Amygdala (tissue), 56 donors: ENCODE results near the gene SLC16A1.
"Not testable (repeated sequence)": the region's sequence is repeated elsewhere in the genome, so short reads cannot be mapped to it uniquely, and the experiment has no call there.

ENCODE experiments used
- DNase-seq, 56 donors: peaks; one replicate each; lab custom pipeline; 2025; lab: John Stamatoyannopoulos, UW

SLC16A1 gene

GRCh38 chr1:112973788-112974187, 17.8 kb upstream of the SLC16A1 start:
- no peak for DNase-seq

DNA sequence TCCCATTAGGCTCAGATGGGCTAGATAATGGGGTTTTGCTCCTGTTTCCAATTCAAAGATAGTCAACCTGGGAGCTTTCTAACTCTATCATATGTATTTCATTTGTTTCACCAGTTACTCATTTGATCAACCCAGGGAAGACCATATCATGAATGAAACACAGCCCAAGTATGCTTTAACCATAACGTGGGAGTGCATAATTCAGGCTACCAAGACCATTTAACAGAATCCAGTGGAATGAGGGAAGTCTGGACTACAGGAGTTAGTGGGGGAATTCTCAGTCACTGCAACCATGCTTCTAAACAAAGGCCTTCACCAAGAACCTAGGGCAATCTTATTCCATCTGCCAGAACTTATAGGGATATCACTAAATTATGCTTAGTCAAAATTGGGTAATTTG, 15.0 kb upstream of the SLC16A1 start:
- DNase-seq, result no peak

DNA sequence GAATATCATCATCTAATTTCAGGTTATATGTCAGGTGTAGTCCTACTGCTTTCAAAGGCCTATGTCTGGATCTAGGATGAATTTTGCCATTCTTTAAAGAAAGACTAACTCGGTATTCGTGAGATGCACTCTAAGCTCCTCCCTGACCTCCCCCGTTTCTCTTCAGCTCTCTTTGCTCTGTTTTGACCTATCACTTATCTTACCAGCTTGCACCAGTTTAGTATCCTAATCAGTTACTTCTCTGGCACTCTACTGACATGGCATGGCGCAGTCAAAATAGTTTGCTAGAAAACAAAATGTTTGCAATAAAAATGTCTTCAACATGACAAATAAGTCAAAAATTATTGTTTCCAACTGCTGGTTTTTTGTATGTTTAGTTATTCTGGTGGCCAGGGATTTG, 8.4 kb upstream of the SLC16A1 start:
- no peak for DNase-seq

GRCh38 chr1:112961072-112961471, 5.1 kb upstream of the SLC16A1 start:
- DNase-seq, result no peak

DNA sequence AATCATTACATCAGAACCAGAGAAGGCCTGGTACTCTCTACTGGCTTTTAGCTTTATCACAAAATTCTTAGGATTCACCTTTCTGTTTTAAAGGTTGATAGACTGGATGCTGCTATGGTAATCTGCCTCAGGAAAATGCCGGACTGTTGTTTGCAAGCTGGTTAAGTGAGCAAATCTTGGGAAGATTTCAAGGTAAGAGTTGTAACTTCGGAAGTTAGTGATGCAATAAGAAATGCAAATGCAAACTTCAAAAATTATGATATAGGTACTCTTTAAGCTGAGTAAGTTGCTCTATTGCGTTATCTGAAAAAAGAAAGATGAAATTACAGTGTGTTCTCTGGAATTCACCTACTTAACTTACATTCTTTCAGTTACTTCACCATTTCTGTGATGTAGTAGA, 4.4 kb upstream of the SLC16A1 start:
- DNase-seq, result no peak

DNA sequence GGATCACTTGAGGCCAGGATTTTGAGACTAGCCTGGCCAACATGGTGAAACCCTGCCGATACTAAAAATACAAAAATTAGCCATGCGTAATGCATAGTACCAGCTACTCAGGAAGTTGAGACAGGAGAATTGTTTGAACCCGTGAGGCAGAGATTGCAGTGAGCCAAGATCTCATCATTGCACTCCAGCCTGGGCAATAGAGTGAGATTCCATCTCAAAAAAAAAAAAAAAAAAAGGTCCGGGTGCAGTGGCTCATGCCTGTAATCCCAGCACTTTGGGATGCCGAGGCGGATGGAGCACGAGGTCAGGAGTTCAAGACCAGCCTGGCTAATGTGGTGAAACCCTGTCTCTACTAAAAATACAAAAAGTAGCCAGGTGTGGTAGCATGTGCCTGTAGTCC, 2.2 kb upstream of the SLC16A1 start:
- DNase-seq, result not testable (repeated sequence)

GRCh38 chr1:112957133-112957812, 1.3 kb upstream of the SLC16A1 start:
- peak in 18 of 56 donors; percentile 1 to 45 (median 18) for DNase-seq

DNA sequence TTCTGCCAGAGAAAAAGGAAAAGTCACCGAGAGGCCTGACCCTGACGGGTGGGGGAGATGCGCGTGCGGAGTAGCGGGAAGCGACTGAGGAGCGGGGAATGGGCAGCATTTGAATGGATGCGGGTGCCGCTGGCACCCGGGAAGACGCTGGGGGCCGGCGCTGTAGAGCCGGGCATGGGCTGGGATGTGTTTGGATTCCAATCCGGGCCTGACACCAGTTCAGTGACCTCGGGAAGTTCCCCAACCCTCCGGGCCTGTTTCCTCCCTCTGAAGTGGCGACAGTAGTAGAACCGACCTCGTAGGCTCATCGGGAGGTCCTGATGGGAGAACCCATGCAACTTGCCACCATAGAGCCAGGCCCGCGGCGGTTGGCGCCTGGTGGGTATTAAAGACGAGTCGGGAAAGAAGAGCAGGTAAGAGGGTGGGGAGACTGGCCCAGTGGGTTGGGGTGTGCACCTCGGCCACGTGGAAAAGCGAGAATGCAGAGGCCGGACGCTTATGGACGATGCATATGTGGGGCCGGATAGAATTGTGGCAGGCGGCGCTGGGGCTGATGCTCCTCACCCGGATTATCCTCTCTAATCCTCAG, 642 bp upstream of the SLC16A1 start:
- peak in 24 of 56 donors; percentile 26 to 82 (median 54) for DNase-seq

DNA sequence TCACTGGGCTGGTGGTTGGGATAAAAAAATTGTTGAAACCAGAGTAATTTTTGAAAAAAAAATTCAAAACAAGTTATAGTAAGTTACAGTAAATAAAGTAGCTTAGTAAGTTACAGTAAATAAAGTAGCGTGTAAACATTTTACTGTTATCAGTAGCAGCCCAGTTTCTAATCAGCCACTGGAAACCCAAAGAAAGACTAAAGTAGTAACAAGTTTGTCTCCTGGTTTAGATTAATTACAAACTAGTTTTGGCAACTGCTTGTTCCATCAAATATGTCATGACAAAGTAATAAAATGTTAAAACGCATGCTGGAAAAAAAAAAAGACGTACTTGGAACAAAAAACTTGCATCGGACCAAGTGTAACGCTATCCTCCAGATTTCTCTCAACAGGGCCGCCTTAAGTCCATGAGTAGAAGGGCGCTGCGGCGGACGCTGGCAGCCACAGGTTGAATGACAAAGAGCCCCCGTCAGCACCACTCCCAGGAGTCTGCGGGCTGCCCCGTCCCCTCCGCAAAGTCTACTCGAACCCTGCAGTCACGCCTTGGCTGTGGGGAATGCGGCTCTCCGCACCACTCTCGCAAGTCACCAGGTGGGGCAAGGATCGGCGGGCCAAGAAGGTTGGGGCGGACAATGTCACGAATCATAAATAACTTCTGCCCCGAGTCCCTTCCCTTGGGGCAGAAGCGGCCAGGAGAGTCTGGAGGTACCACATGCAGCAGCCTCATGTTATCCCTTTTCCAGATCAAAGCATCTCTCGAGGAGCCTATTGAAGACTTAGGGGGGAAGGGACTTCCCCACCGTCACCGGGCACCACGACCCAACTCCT, 837 bp downstream of the SLC16A1 start:
- peak in 29 of 56 donors; percentile 14 to 70 (median 40) for DNase-seq

DNA sequence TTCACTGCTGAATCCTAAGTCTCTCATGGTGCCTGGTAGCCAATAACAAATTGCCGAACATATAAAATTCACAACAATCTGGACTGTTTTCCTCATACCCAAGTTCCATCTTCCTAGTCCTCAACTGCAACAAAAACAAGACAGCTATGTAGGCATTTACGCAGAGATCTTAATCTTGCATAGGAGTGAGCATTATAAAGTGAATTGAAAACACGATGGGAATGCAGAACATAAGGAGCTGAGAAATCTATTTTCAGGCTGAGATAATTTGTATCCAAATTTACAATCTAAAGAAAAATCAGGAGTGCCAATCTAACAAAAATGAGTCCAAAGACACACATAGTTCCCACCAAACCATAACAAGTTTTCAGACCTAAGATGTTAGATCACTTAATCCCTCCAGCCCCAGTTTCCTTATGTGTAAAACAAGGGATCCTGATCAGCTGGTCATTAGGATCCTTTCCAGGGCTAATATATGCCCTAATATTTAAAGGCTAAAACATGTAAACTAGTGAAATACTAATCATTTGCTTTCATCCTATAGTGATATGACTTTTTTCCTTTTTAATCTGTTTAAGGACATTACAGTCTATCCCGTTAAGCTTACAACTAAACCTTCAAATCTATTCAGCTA, 1.9 kb downstream of the SLC16A1 start:
- DNase-seq, result no peak

DNA sequence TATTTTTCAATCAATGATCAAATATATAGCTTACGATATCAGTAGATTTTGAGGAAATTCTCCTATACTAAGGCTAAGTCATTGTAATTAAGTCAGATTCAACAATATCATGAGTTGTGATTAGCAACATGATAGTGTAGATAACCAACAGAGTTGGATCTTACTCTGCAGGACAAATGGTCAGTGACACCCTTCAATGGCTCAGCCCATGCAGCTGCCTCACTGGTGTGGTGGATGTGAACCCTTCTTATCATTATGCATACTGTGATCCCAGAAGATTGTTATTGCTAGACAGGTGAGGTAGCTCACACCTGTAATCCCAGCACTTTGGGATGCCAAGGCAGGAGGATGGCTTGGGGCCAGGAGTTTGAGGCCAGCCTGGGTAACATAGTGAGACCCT, 5.6 kb downstream of the SLC16A1 start:
- DNase-seq, result no peak

DNA sequence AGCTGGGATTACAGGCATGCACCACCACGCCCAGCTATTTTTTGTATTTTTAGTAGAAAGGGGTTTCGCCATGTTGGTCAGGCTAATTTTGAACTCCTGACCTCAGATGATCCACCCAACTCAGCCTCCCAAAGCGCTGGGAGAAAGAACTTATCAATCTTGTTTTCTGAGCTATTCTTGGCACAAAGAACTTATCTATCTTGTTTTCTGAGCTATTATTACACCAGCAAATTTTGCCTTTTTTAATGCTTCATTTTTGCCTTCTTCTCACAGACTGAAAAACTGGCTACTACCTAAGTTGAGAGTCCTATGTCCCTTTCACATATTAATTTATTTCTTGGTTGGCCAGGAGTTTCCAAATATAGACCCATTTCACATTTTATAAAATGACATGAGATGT, 9.3 kb downstream of the SLC16A1 start:
- no peak for DNase-seq

GRCh38 chr1:112939810-112940209, 16.2 kb downstream of the SLC16A1 start:
- DNase-seq, result no peak

DNA sequence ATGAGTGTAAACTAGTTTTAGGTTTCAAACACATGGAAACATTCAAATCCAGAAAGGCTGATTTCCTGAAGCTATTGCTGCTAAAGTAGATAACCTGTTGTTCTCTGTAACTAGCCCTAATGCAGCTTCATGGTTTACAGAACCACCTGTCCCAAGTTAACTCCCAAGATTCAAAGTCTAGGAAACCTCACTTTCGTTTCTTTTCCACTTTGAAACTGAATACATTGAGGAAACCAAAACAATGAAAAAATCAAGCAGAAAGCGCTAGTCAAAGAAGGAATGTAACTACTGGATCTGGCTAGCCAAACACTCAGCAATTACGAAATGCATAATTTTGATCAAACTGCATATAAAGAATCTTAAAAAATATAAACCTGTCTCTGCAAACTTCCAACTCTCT, 17.8 kb downstream of the SLC16A1 start:
- no peak for DNase-seq

DNA sequence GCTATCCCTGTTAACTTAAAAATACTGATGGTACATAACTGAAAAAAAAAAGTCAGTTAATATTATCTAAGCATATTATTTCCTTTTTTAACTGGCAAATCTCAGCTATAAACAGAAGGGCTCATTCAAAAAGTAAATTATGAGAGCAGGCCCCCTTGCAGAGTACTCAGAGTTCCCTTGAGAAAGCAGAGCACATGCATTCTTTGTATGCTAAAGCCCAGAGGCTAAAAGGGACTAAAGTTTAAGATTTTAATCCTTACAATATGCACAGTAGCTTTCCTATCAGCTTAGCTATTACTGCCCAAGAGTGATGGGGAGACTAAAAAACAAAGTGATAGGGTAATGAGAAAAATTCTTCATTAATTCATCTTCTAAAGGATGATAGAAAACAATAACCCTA, 18.5 kb downstream of the SLC16A1 start:
- DNase-seq, result no peak

GRCh38 chr1:112937070-112937469, 18.9 kb downstream of the SLC16A1 start:
- no peak for DNase-seq

- DNase-seq, result no peak
Observed at GRCh38 chr1:112935461-112936111, 20.4 kb downstream of the SLC16A1 start.

- no peak for DNase-seq
Observed at GRCh38 chr1:112934577-112934976, 21.4 kb downstream of the SLC16A1 start.

DNA sequence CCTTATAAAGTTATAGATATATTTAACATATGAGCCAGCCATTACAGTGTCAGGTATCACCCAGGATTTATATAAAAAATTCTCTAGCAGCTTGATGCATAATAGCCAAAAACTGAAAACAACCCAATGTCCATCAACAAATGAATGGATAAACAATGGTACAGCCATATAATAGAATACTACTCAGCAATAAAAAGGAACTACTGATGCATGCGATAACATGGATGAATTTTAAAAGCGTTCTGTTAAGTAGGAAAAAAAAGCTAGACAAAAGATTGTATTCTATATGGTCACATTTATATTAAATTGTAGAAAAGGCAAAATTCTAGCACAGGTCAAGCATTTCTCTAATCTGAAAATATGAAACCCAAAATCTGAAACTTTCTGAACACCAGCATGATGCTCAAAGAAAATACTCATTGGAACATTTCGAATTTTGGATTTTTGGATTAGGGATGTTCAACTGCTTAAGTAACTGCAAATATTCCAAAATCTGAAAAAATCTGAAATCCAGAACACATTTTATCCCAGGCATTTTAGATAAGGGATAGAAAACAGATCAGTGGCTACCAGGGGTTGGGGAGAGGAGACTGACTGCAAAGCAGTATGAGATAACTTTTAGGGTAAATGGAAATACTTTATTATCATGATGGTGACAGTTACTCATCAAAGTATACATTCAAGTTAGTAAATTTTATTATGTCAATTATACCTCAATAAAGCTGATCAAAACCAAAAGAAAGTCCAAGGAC, 22.0 kb downstream of the SLC16A1 start:
- DNase-seq, result no peak

DNA sequence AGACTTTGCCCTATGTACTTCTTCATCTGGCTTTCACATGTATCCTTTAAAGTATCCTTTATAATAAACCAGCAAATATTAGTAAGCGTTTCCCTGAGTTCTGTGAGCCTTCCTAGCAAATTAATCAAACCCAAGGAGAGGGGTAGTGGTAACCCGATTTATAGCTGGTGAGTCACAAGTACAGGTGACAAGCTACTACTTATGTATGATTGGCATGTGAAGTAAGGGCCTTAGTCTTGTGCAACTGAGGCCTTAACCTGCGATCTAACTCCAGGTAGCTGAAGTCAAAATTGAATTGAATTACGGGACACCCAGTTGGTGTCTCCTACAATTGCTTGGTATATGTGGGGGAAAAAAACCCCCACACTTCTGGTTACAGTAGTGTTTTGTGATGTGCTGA, 26.0 kb downstream of the SLC16A1 start:
- DNase-seq, result no peak
